ENCODE measurements around the gene SVIL.
"Not testable (repeated sequence)": the region's sequence is repeated elsewhere in the genome, so short reads cannot be mapped to it uniquely, and the experiment has no call there.

Gene SVIL

GRCh38 chr10:29607576-29607975 is 27.2 kb downstream of the SVIL start:
- Histone ChIP-seq H3K4me3 (ENCODE audit: low read depth, low read length) (no peak overlapping the region), H2AK5ac (ENCODE audit: low read length) (no peak overlapping the region), H3K4me2 (ENCODE audit: low read length) (no peak overlapping the region), H3K79me1 (ENCODE audit: low read length) (no peaks in the 10 kb centered on the region), H3K36me3 (ENCODE audit: control insufficient read depth in 1 of 2, insufficient read depth in 2 of 2, low read length in 2 of 2) (peaks cover 2 to 5% of the 10 kb centered on the region in 2 experiments), H4K8ac (ENCODE audit: low read depth, low read length) (no peak overlapping the region), H3K9me3 (ENCODE audit: insufficient read depth, low read depth, low read length) (peaks cover 8% of the 10 kb centered on the region), H3K4ac (ENCODE audit: low read depth, low read length) (no peak overlapping the region), H3K9ac (ENCODE audit: low read length) (no peak overlapping the region), H2BK120ac (ENCODE audit: insufficient read depth, low read length, poor library complexity) (no peak overlapping the region), H3K14ac (ENCODE audit: low read length) (no peak overlapping the region), H2AFZ (ENCODE audit: insufficient read depth, low read length, poor library complexity) (no peak overlapping the region), H2BK5ac (ENCODE audit: low read depth, low read length, poor library complexity) (no peak overlapping the region), H4K91ac (ENCODE audit: low read depth, low read length) (no peak overlapping the region), H3K79me2 (ENCODE audit: control insufficient read depth, insufficient read depth, low read length, poor library complexity) (no peaks in the 10 kb centered on the region), H3K23ac (ENCODE audit: low read length) (no peak overlapping the region), H3K4me1 (ENCODE audit: control insufficient read depth in 1 of 2, insufficient read depth in 2 of 2, low read length in 2 of 2) (peaks cover 0 to 2% of the 10 kb centered on the region in 2 experiments), H3K18ac (ENCODE audit: low read length) (no peak overlapping the region), H4K12ac (ENCODE audit: low read depth, low read length) (no peak overlapping the region), H2BK12ac (ENCODE audit: low read length) (no peak overlapping the region), H3K27ac (ENCODE audit: low read depth, low read length) (no peak overlapping the region), H3K27me3 (ENCODE audit: insufficient read depth, low read length) (no peaks in the 10 kb centered on the region)
- no CpG with 5 or more reads among the region's 4 CpGs for whole genome bisulfite sequencing (ENCODE audit: extremely low coverage, insufficient coverage, insufficient read length)
- no peak for DNase-seq

DNA sequence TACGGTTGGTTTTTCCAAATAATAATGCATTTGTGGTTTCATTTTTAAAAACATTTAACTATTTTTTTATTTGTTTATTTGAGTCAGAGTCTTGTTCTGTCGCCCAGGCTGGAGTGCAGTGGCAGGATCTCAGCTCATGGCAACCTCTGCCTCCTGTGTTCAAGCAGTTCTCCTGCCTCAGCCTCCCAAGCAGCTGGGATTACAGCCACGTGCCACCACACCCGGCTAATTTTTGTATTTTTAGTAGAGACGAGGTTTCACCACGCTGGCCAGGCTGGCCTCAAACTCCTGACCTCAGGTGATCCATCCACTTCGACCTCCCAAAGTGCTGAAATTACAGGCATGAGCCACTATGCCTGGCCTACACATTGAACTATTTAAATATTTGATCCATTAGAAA is 28.1 kb downstream of the SVIL start:
- H3K14ac ChIP-seq (ENCODE audit: low read length); H2AFZ ChIP-seq (ENCODE audit: insufficient read depth, low read length, poor library complexity); H2BK120ac ChIP-seq (ENCODE audit: insufficient read depth, low read length, poor library complexity); H3K4ac ChIP-seq (ENCODE audit: low read depth, low read length); H4K91ac ChIP-seq (ENCODE audit: low read depth, low read length); H3K79me1 ChIP-seq (ENCODE audit: low read length); H3K27ac ChIP-seq (ENCODE audit: low read depth, low read length); H3K4me3 ChIP-seq (ENCODE audit: low read depth, low read length); H3K79me2 ChIP-seq (ENCODE audit: control insufficient read depth, insufficient read depth, low read length, poor library complexity); DNase-seq; H3K4me1 ChIP-seq (ENCODE audit: control insufficient read depth in 1 of 2, insufficient read depth in 2 of 2, low read length in 2 of 2); H3K36me3 ChIP-seq (ENCODE audit: control insufficient read depth in 1 of 2, insufficient read depth in 2 of 2, low read length in 2 of 2); H2BK12ac ChIP-seq (ENCODE audit: low read length); H3K23ac ChIP-seq (ENCODE audit: low read length); H4K12ac ChIP-seq (ENCODE audit: low read depth, low read length); H4K8ac ChIP-seq (ENCODE audit: low read depth, low read length); H3K18ac ChIP-seq (ENCODE audit: low read length); H3K27me3 ChIP-seq (ENCODE audit: insufficient read depth, low read length); H3K4me2 ChIP-seq (ENCODE audit: low read length); H3K9ac ChIP-seq (ENCODE audit: low read length); H3K9me3 ChIP-seq (ENCODE audit: insufficient read depth, low read depth, low read length); H2BK5ac ChIP-seq (ENCODE audit: low read depth, low read length, poor library complexity); H2AK5ac ChIP-seq (ENCODE audit: low read length): not testable (repeated sequence)
- WGBS (ENCODE audit: extremely low coverage, insufficient coverage, insufficient read length), result no CpG with 5 or more reads among the region's 7 CpGs

DNA sequence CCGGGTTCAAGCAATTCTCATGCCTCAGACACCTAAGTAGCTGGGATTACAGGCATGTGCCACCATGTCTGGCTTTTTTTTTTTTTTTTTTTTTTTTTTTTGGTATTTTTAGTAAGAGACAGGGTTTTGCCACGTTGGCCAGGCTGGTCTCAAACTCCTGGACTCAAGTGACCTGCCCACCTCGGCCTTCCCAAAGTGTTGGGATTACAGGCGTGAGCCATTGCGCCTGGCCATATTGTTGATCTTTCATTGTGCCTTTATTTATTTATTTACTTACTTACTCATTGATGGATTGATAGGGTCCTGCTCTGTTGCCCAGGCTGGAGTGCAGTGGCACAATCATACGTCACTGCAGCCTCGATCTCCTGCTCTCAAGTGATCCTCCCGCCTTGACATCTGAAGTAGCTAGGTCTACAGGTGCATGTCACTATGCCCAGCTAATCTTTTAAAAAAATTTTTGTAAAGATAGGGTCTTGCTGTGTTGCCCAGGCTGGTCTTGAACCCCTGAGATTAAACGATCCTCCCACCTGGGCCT is 30.4 kb downstream of the SVIL start:
- Histone ChIP-seq H3K4ac (ENCODE audit: low read depth, low read length) (no peak overlapping the region), H3K27me3 (ENCODE audit: insufficient read depth, low read length) (no peaks in the 10 kb centered on the region), H3K4me1 (ENCODE audit: control insufficient read depth in 1 of 2, insufficient read depth in 2 of 2, low read length in 2 of 2) (peaks cover 2 to 5% of the 10 kb centered on the region in 2 experiments), H4K8ac (ENCODE audit: low read depth, low read length) (no peak overlapping the region), H2AFZ (ENCODE audit: insufficient read depth, low read length, poor library complexity) (no peak overlapping the region), H3K27ac (ENCODE audit: low read depth, low read length) (no peak overlapping the region), H3K4me3 (ENCODE audit: low read depth, low read length) (no peak overlapping the region), H3K14ac (ENCODE audit: low read length) (no peak overlapping the region), H4K91ac (ENCODE audit: low read depth, low read length) (no peak overlapping the region), H3K79me1 (ENCODE audit: low read length) (no peaks in the 10 kb centered on the region), H2AK5ac (ENCODE audit: low read length) (no peak overlapping the region), H2BK120ac (ENCODE audit: insufficient read depth, low read length, poor library complexity) (no peak overlapping the region), H3K18ac (ENCODE audit: low read length) (no peak overlapping the region), H3K36me3 (ENCODE audit: control insufficient read depth in 1 of 2, insufficient read depth in 2 of 2, low read length in 2 of 2) (no peaks in the 10 kb centered on the region), H2BK12ac (ENCODE audit: low read length) (no peak overlapping the region), H2BK5ac (ENCODE audit: low read depth, low read length, poor library complexity) (no peak overlapping the region), H3K4me2 (ENCODE audit: low read length) (no peak overlapping the region), H3K79me2 (ENCODE audit: control insufficient read depth, insufficient read depth, low read length, poor library complexity) (peaks cover 2% of the 10 kb centered on the region), H3K9me3 (ENCODE audit: insufficient read depth, low read depth, low read length) (peaks cover 4% of the 10 kb centered on the region), H4K12ac (ENCODE audit: low read depth, low read length) (no peak overlapping the region), H3K9ac (ENCODE audit: low read length) (no peak overlapping the region), H3K23ac (ENCODE audit: low read length) (no peak overlapping the region)
- no peak for DNase-seq
- WGBS (ENCODE audit: extremely low coverage, insufficient coverage, insufficient read length), result no CpG with 5 or more reads among the region's 9 CpGs

GRCh38 chr10:29603223-29603896 is 31.4 kb downstream of the SVIL start:
- H3K4ac ChIP-seq (ENCODE audit: low read depth, low read length), result no peak overlapping the region
- H2BK12ac ChIP-seq (ENCODE audit: low read length), result no peak overlapping the region
- DNase-seq, result no peak
- H4K8ac ChIP-seq (ENCODE audit: low read depth, low read length), result no peak overlapping the region
- H2AK5ac ChIP-seq (ENCODE audit: low read length), result no peak overlapping the region
- no CpG with 5 or more reads among the region's 3 CpGs for WGBS (ENCODE audit: extremely low coverage, insufficient coverage, insufficient read length)
- H2BK120ac ChIP-seq (ENCODE audit: insufficient read depth, low read length, poor library complexity), result no peak overlapping the region
- no peak overlapping the region for H4K12ac ChIP-seq (ENCODE audit: low read depth, low read length)
- H3K18ac ChIP-seq (ENCODE audit: low read length), result no peak overlapping the region
- no peak overlapping the region for H3K27ac ChIP-seq (ENCODE audit: low read depth, low read length)
- no peak overlapping the region for H3K4me3 ChIP-seq (ENCODE audit: low read depth, low read length)
- H3K79me1 ChIP-seq (ENCODE audit: low read length), result peaks cover 2% of the 10 kb centered on the region
- no peak overlapping the region for H3K14ac ChIP-seq (ENCODE audit: low read length)
- H3K23ac ChIP-seq (ENCODE audit: low read length), result no peak overlapping the region
- peaks cover 4 to 7% of the 10 kb centered on the region in 2 experiments for H3K4me1 ChIP-seq (ENCODE audit: control insufficient read depth in 1 of 2, insufficient read depth in 2 of 2, low read length in 2 of 2)
- H3K9ac ChIP-seq (ENCODE audit: low read length), result no peak overlapping the region
- H2AFZ ChIP-seq (ENCODE audit: insufficient read depth, low read length, poor library complexity), result no peak overlapping the region
- H4K91ac ChIP-seq (ENCODE audit: low read depth, low read length), result no peak overlapping the region
- H3K9me3 ChIP-seq (ENCODE audit: insufficient read depth, low read depth, low read length), result no peaks in the 10 kb centered on the region
- H3K79me2 ChIP-seq (ENCODE audit: control insufficient read depth, insufficient read depth, low read length, poor library complexity), result peaks cover 2% of the 10 kb centered on the region
- no peak overlapping the region for H3K4me2 ChIP-seq (ENCODE audit: low read length)
- no peak overlapping the region for H2BK5ac ChIP-seq (ENCODE audit: low read depth, low read length, poor library complexity)
- no peaks in the 10 kb centered on the region for H3K36me3 ChIP-seq (ENCODE audit: control insufficient read depth in 1 of 2, insufficient read depth in 2 of 2, low read length in 2 of 2)
- no peaks in the 10 kb centered on the region for H3K27me3 ChIP-seq (ENCODE audit: insufficient read depth, low read length)

Data from trophoblast cell (in vitro differentiated cells and primary cell).